NB4 (cell line): ENCODE results near the gene TMEM184A.

Source experiments
- DNase-seq: peaks from one replicate; pipeline ENCODE4 v3.0.0; 2010; ENCODE audit warnings: low read depth
- H3K4me3 ChIP-seq: one replicate; pipeline ENCODE4 v1.5.1; 2011; ENCODE audit warnings: mild to moderate bottlenecking, low read depth, low read length, moderate library complexity
- CTCF ChIP-seq: IDR thresholded peaks from one replicate; pipeline ENCODE4 v1.5.1; 2012; ENCODE audit warnings: low read depth, low read length
- MAX ChIP-seq: IDR thresholded peaks from 2 replicates; pipeline ENCODE4 v1.6.1; 2011; ENCODE audit warnings: low read depth, low read length
- MYC ChIP-seq: IDR thresholded peaks from 2 replicates; pipeline ENCODE4 v1.6.1; 2011; ENCODE audit warnings: low read depth, low read length
- POLR2A ChIP-seq: IDR thresholded peaks from 2 replicates; pipeline ENCODE4 v1.6.1; 2011; ENCODE audit warnings: mild to moderate bottlenecking; ENCODE audit not compliant: insufficient read length; ENCODE audit errors: extremely low read depth

The TMEM184A gene

GRCh38 chr7:1579481-1580421 is 23.7 kb upstream of the TMEM184A start:
- DNase-seq, result peak; percentile 81
- H3K4me3 ChIP-seq, result no peak overlapping the region
- TF ChIP-seq MYC (no peak; the same call in 1 of the 2 replicates), MAX (peak; percentile 27; the same call in 1 of the 2 replicates), CTCF (peak; percentile 94)

- H3K4me3 ChIP-seq, result no peak overlapping the region
- DNase-seq, result no peak
- TF ChIP-seq CTCF (no peak), MAX (no peak), MYC (no peak), POLR2A (no peak)
Measured at GRCh38 chr7:1578513-1578912, 22.5 kb upstream of the TMEM184A start.

GRCh38 chr7:1576521-1577253 is 20.7 kb upstream of the TMEM184A start:
- DNase-seq, result no peak
- H3K4me3 ChIP-seq, result no peak overlapping the region
- TF ChIP-seq CTCF (no peak), MAX (no peak), POLR2A (no peak), MYC (no peak)

GRCh38 chr7:1575809-1576208 is 19.8 kb upstream of the TMEM184A start:
- DNase-seq, result no peak
- TF ChIP-seq CTCF (no peak), POLR2A (no peak), MYC (no peak), MAX (no peak)
- no peak overlapping the region for H3K4me3 ChIP-seq

GRCh38 chr7:1572111-1572822 is 16.3 kb upstream of the TMEM184A start:
- no peak for TF ChIP-seq CTCF
- no peak for TF ChIP-seq MAX
- TF ChIP-seq MYC, result no peak
- no peak for TF ChIP-seq POLR2A

More at GRCh38 chr7:1572111-1572822, 16.3 kb upstream of the TMEM184A start:
- H3K4me3 ChIP-seq, result no peak overlapping the region
- DNase-seq, result no peak
